GM19099 (cell line): ENCODE data around the gene PLIN4.

ENCODE experiments used
- POLR2A ChIP-seq: IDR thresholded peaks from 3 replicates; pipeline ENCODE4 v1.6.1; 2011; ENCODE audit warnings: low read depth; ENCODE audit not compliant: insufficient read length; ENCODE audit errors: extremely low read depth

The PLIN4 gene

DNA sequence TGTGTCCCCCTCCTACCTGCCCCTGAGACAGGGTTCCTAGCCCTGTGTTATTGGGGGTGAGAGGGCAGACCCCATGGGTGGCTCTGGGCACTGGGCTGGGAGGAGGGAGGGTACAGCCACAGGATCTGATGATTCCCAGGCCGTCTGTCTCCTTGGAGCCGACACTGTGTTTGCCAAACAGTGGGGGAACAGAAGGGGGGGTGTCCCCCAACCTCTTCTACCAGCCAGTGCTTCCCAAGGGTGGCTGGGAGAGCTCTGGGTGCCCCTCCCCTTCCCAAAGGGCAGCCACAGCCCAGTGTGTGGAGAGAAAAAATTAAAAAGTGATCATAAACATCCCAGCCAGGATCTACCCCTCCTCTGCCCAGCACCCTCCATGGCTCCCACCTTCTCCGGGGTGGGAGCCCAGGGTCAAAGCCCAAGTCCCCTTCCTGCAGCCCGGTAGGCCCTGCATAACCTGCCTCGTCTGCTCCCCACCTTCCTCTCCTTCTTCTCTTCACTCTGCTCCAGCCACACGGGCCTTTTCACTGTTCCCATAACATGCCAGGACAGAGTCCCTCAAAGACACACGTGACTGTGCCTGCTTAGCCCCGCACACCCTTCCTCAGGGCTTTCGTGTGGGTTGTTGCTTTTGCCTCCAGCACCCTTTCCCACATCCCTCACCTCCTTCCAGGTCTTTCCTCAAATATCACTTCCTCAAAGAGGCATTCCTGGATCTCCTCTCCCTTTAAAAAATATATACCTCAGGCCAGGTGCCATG, 1.4 kb upstream of the PLIN4 start:
- no peak for TF ChIP-seq POLR2A

DNA sequence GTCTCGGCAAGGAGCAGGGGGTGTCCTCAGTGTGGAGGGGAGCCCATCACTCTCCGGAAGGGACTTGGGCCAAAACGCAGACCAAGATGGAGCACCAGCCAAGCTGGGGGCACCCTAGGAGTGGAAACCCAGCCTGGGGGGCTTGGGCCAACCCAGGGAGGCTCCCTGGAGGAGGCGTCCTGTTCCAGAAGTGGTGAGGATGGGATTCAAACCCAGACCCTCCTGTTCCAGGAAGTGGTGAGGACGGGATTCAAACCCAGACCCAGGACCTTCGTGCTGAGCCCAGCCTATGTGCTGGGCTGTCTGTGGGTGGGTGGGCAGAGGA, 848 bp upstream of the PLIN4 start:
- TF ChIP-seq POLR2A = no peak

DNA sequence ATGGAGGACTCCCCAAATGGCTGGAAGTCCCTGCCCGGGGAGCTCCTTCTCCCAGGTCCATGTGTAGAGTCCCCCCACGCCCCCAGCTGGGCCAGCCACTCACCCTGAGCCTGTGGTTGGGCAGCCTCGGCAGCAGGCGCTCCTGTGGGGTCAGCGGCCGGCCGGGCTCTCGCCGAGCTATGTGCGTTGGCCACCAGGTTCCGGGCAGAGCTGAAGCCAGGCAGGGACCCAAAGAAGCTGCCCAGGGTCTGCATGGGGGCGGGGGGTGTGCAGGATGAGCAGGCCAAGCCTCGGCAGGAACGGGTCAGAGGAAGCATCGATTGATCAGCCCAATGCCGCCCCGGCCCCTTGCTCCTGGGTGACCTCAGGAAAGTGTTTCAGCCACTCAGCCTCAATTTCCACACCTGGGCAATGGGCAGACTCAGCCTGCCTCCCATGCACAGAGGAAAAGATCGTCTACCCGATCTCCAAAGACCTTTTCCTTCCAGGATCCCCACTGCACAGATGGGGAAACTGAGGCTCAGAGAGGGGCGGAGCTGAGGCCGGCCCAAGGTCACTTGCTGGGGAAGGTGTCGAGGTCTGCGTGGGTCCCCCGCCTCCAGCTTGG, 732 bp downstream of the PLIN4 start:
- TF ChIP-seq POLR2A = no peak

DNA sequence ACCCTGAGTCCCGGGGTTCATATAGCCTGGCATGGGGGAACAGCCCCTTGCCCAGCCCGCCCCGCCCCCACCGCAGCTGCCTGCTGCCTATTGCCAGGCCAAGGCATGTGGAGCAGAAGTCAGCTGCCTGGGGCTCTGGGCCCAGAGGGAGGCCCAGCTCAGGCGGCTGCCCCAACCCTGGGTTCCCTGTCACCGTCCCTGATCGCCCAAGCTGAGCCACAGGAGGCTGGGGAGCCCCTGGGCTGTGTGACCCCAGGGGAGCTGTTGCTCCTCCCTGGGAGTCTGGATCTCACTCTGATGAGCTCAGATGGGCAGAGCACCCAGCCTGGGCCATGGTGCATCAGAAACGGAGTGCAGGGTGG, 1.4 kb downstream of the PLIN4 start:
- TF ChIP-seq POLR2A = no peak

DNA sequence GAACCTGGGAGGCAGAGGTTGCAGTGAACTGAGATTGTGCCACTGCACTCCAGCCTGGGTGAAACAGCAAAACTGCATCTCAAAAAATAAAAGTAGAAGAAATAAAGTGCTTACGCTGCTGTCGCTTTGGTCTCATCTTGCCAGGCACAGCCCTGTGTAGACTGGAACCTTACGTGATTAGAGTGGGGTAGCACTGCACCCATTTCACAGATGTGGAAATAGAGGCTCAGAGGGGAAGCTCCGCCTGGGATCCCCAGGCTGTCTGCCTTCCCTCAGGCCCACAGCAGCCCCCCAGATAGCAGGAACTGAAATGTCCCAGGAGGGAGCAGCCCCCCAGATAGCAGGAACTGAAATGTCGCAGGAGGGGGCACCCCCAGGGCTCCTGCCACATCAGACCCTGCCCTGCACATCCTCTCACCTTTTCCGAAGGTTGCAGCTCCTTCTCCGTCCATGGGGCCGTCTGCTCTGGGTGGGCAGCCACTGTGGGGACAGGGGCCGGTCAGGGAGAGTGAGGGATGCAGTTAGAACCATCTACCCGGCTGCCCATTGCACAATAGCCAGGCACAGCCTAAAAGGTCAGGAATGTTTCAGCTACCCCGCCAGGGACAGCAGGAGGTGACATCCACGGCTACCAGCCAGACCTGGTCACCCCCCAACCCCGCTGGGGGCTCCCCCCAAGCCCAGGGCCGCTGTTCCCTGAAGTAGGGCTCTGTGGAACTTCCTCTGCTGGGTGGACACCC, 1.9 kb downstream of the PLIN4 start:
- TF ChIP-seq POLR2A = no peak

DNA sequence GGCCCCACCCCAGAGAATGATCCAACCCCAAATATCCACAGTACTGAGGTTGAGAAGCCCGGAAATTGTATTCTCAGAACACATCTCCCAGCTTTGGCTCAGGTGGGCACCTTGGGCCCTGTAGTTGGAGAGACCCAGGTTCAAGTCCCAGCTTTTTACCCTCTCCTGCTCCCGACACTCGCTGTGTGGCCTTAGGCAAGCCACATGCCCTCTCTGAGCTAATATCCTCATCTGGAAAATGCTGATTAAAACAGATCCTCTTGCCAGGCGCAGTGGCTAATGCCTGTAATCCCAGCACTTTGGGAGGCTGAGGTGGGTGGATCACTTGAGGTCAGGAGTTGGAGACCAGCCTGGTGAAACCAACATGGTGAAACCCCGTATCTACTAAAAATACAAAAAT, 2.6 kb downstream of the PLIN4 start:
- no peak for TF ChIP-seq POLR2A

DNA sequence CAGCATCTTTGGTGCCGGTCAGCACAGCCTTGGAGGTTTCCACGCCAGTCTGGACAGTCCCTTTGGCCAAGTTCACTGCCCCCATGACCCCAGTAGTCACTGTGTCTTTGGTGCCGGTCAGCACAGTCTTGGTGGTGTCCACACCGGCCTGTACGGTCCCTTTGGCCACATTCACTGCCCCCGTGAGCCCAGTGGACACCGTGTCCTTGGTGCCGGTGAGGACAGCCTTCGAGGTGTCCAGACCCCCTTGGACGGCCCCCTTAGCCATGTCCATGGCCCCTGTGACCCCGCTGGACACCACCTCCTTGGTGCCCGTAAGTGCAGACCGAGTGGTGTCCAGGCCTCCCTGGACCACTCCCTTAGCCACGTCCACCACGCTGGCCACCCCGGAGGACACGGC, 5.0 kb downstream of the PLIN4 start:
- no peak for TF ChIP-seq POLR2A

DNA sequence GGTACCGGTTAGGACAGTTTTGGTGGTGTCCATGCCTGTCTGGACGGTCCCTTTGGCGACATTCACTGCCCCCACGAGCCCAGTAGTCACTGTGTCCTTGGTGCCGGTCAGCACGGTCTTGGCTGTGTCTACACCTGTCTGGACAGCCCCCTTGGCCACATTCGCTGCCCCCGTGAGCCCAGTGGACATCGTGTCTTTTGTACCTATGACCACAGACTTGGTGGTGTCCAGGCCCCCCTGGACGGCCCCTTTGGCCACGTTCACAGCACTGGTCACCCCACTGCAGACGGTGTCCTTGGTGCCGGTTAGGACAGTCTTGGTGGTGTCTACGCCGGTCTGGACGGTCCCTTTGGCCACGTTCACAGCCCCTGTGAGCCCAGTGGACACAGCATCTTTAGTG, 6.2 kb downstream of the PLIN4 start:
- no peak for TF ChIP-seq POLR2A

DNA sequence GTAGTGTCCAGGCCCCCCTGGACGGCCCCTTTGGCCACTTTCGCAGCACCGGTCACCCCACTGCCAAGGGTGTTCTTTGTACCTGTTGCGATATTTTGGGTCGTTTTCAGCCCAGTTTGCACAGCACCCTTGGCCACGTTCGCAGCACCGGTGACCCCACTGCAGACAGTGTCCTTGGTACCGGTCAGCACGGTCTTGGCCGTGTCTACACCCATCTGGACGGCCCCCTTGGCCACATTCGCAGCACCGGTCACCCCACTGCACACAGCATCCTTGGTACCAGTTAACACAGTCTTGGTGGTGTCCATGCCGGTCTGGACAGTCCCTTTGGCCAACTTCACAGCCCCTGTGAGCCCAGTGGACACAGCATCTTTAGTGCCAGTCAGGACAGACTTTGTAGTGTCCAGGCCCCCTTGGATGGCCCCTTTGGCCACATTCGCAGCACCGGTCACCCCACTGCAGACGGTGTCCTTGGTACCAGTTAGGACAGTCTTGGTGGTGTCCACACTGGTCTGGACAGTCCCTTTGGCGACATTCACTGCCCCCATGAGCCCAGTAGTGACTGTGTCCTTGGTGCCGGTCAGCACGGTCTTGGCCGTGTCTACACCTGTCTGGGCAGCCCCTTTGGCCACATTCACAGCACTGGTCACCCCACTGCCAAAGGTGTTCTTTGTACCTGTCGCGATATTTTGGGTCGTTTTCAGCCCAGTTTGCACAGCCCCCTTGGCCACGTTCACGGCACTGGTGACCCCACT, 6.8 kb downstream of the PLIN4 start:
- TF ChIP-seq POLR2A = no peak

DNA sequence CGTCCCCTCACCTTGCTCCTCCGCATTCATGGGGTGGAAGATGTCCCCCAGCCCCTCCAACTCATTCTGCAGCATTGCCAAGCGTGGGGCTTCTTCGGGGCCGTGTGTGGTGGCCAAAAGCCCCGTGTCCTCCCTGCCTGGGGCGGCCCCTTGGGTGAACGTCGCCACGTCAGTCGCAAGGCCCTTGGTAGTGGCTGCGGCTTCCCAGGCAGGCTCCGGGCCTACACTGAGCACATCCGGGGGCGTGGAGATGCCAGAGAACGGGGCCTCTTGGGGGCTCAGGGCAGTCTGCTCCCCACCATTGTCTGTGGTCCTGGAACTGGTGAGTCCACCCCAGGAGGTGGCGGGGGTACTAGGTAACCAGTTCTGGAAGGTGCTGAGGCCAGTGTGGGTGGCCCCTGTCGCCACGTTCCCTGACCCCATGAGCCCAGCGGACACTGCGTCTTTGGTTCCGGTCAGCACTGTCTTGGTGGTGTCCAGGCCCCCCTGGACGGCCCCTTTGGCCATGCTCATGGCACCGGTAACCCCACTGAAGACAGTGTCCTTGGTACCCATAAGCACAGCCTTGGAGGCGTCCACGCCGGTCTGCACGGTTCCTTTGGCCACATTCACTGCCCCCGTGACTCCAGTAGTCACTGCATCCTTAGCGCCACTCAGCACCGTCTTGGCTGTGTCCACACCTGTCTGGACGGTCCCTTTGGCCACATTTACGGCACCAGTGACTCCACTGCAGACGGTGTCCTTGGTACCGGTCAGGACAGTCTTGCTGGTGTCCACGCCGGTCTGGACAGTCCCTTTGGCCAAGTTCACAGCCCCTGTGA, 7.6 kb downstream of the PLIN4 start:
- no peak for TF ChIP-seq POLR2A

DNA sequence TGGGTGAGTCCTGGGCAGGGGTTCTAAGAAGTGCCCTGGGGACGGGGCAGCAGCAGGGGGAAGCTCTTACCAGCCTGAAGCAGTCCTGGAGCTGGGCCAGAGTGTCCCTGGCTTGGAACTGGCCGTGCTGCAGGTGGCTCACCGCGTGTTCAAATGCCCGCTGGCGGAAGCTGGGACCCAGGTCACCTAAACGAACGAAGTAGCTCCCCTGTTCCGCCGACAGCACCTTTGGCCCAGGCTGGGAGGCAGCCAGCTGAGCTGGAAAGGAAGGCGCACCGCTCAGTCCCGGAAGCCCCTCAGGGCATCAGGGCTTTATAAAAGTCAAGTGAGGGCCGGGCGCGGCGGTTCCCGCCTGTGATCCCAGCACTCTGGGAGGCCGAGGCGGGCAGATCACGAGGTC, 9.6 kb downstream of the PLIN4 start:
- no peak for TF ChIP-seq POLR2A

DNA sequence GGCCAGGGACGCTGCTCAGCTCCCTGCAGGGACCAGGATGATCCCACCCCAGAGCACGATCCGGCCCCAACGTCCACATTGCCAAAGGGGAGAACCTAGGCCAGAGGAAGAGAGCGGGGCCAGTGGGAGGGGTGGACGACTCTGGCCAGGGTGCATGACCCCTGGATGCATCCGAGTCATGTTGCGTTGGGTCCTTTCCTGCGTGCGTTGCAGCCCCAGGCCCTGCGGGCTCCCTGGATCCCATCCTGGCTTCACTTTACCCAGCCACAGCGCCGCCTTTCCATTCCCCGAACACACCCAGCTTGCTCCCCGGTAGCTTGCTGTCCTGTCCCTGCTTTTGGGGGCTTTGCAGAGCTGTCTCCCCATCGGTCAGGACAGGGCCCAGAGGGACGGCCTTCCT, 10.5 kb downstream of the PLIN4 start:
- TF ChIP-seq POLR2A = no peak

DNA sequence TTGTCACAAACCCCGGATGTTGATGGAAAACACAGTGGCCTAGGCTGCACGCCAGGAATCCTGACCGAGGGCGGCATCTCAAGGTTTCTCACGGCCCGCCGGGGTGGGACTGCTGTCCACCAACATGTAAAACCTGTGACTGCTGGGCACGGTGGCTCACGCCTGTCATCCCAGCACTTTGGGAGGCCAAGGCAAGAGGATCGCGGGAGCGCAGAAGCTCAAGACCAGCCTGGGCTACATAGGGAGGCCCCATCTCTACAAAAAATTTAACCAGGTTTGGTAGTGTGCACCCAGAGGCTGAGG, 11.2 kb downstream of the PLIN4 start:
- no peak for TF ChIP-seq POLR2A

DNA sequence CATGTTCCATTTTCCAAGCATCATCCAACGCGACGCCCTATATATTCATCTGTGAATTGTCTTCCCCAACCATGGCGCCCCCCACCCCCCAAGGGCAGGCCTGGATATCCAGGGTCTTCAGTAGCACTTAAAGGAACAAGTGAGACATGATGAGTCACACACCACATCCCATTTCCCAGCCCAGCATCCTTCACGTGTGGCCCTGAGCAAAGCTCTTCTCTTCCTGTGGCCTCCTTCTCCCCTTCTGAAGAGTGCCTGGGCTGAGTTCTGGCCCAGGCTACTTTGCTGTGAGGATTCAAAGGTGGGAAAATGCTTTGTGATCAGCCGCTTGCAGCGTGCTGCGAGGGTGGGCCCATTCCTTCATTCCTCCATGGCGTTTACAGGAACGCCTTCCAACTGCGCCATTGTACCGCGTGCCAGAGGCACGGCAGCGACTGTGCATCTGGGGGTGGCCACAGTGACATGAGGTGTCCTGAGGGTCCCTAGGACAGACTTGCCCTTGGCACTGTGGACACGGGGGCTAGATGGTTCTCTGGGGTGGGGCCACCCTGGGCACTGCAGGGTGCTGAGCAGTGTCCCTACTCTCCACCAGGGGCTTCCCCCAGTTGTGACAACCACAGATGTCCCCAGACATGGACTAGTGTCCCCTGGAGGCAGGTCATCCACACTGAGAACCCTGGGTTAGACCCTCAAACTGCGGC, 11.7 kb downstream of the PLIN4 start:
- no peak for TF ChIP-seq POLR2A

DNA sequence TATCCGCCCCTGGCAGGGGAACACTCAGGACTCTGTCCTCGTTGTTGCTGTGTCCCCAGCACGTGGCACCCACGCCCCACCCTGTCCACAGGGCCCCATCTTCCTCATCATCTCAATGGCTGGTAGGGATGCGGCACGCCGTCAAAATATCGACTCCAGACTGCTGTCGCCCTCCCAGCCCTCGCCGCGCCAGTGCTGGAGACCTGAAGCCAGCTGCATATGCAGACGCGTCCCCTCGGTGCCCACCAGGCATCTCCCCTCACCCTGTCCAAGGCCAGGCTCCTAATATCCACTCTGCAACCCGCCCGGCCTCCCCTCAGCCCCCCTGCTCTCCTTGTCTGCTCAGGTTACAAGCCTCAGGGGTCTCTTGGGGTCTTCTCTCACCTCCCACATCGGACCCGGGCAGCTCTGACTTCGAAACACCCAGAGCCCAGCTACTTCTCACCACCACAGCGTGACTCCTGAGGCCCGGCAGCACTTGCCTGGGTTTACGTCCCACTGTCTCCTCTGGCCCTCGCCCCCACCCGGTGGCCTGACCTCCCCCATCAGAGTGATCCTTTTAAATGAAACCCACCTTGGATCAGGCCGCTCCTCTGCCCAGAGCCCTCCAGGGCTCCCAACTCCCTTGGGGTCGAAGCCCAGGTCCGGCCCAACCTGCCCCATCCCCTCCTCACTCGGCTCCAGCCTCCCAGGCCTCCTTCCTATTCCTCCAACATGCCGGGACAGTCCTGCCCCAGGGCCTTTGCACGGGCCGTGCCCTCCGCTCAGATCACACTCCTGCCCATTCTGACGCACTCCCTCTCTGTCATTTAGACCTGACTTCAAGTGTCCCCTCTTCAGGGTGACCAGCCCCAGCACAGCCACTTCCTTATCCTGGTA, 12.5 kb downstream of the PLIN4 start:
- no peak for TF ChIP-seq POLR2A
